ENCODE results near the gene NRP1.
A peak's percentile ranks its signal among the peaks of the same experiment; 100 is the strongest.

The NRP1 gene

DNA sequence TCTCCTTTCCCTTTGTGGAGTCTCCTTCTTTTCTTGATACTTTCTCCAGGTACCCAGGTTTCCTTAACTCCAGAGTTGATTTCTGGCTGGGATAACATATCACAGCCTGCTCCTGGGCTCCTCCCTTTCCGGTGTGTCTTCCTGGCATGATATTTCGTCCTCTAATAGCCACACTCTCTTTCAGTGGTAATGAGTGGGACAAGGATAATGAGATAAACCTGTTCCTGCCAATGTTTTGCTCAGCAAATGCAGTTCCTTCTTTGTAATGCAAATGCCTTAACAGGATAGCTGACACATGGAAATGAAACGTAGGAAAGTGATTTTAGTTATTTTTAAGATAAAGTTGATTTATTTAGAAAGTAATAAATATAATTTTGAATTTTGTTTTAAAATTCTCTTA is 168.6 kb downstream of the NRP1 start:
- DNase-seq, result no peak

DNA sequence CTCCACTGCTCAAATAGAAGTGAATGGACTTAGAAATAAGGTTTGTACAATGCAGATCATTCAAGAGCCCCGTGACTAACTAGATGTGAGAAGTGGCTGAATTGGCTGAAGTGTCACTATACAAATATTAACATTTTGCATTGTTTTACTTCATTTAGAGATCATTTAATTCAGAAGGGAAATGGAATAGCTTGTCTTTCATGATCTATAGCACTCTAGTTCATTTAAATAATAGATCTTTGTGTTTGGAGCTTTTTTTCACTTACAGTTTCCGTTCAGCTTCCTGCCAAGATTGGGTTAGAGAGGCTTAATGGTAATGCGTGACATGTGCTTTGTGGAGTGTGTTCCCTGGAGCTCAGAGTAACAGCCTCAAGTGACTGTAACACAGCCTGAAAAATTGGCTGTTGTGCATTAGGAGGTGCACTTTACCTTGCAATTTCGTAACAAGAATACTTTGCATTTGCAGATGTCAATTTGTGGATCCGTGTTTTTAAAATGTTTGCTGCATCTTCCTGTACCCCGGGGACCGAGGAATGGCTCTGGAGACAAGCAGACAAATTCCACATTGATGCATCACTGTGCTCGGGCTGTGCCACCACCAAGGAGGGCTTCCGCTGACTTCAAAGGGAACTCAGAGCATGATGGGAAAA is 170.3 kb downstream of the NRP1 start:
- DNase-seq, result no peak

DNA sequence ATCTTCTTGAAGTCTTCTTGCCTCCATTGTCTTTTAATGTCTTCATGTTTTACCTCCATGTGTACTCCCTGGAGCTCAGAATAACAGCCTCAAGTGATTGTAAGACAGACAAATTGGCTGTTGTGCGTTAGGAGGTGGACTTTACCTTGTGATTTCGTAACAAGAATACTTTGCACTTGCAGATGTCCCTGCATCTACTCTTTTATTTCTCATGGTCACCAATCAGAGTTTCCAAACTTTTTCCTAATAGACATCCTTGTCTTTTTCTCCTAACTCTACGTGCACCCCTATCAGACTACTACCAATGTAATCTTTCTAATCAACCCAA is 172.3 kb downstream of the NRP1 start:
- no peak for DNase-seq

GRCh38 chr10:33161550-33162247 is 172.8 kb downstream of the NRP1 start:
- no peak for DNase-seq

DNA sequence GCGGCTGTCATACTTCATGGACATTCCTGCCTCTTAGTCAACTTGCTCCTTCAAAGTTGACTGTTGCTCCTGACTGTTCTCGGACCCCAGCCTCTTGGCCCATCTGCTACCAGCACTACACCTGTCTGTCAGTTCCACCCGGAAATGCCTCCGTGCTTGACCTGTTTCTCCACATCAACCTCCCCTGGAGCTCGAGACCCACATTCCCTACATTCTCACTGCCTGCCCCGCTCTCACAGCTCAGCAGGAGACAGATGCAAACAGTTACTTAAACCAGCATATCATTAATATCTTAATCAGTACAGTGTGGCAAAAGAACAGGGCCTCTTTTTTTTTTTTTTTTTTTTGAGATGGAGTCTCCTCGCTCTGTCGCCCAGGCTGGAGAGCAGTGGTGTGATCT is 174.3 kb downstream of the NRP1 start:
- DNase-seq, result no peak

DNA sequence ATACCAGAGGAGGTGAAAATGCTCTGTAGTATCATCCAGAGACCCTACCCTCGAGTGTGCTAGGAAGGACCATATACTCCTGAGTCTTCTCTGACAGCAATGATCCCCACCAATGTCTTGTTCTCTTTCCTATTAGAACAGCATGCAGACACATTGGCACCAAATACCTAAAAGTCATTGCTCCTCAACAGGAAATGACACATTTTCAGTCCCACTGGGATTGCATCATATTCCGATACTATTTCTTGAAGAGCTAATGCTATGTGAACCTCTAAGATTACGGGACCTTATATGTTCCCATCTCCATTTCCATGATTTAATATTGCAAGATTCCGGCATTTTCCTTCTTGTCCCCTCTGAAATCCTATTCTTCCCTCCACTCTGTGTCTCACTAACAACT is 177.4 kb downstream of the NRP1 start:
- DNase-seq, result no peak

GRCh38 chr10:33155720-33156638 is 178.5 kb downstream of the NRP1 start:
- no peak for DNase-seq

- DNase-seq, result no peak
Observed at GRCh38 chr10:33154590-33154989, 179.9 kb downstream of the NRP1 start.

DNA sequence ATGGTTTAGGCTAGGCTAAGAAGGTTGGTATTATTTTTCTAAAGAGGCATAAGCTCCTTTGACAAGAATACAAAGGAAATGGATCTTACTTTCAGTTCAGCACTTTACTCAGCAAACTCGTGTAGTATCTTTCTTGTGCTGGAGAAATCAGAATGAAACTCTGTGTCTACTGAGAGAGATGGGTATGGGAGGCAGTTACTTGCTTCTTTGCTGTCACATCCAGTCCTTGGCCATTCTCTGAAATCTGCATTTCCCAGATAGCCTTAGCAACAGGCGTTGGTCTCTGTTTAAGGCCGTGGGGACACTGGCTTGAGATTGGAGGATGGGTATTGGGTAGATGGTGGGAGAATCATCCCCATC is 180.5 kb downstream of the NRP1 start:
- no peak for DNase-seq

DNA sequence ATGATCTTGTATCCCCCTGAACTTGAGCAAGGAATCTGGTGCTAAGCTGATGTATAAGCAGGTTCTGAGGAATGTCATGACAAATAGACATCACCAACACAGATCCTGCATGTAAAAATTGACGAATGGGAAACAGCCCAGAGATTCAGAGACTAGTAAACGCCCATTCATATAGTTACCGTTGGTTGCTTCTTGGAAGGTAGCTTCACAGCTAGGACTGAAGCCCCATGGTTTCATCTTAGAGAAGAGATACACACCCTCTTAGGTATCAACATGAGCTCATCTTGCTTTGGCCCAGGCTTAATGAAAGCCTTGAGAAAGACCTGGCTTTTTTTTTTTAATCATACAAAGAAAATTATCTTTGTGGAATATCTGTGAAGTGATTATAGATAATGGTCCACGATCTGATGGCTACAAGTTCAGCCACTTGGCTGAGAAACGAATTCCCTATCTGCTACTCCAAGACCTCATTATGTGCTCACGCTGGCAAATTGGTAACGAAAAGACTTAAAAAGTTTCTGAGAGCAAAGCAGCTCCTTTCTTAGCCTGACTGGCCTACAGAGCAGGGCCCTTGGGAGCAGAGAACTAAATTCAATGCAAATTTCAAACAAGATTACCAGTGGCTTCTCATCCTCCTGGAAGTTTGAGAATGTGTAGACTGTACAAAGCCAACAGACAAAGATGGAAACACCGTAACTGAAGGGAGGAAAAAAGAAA is 181.1 kb downstream of the NRP1 start:
- no peak for DNase-seq

GRCh38 chr10:33152750-33153149 is 181.7 kb downstream of the NRP1 start:
- DNase-seq, result no peak

GRCh38 chr10:33152146-33152545 is 182.3 kb downstream of the NRP1 start:
- no peak for DNase-seq

DNA sequence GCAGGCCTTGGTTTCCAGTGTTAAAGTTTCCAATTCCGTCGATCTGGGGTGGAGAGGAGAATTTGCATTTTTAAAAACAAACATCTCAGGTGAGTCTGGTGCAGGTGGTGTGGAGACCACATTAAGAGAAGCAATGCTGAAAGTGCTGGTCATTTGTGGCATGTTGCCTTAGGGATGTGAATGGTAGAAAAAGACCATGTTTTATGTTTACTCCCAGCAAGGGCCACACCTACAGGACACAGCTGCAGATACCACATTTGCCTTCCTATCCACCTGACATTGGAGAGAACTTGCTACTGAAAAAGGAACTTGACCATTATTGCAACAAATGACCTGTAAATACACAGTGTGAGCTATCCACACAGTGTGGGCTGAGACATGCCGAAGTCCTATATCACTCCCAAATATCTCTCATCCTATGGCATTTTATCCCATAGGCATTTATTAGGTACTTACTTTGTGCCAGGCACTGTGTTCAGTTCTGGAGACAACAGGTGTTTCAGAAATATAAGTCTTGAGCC is 183.1 kb downstream of the NRP1 start:
- DNase-seq, result no peak

DNA sequence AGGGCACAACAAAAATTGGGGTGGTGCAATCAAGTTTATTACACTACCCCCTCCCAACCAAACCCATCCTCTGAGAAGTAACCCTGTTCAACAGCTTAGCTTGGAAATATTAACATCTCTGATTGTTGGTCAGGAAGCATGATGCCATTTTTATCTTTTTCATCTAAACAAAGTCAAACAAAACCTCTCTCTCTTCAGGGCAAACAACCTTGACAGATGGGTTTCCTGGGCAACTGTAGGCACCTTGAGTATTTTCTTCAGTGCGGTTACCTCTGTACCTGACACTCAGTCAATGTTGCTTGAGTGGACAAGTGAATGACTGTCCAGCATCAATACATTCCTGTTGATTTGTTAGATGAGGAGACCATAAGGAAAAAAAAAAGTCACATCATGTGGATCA is 183.6 kb downstream of the NRP1 start:
- DNase-seq, result no peak

GRCh38 chr10:33150146-33150545 is 184.3 kb downstream of the NRP1 start:
- DNase-seq, result no peak

DNA sequence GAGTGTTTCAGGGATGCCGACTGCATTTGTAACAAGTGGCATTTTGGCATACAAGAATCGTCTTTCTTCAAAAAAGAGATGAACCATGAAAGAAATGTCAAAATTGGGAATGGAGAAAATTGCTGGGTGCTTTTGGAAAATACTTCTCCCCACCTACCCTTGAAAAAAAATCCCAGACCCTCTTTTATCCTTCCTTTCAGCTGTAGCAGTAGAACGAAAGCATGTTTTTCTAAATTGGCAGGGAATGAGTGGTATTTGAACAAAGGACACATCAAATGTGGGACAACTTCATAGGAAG is 187.5 kb downstream of the NRP1 start:
- DNase-seq, result no peak

DNA sequence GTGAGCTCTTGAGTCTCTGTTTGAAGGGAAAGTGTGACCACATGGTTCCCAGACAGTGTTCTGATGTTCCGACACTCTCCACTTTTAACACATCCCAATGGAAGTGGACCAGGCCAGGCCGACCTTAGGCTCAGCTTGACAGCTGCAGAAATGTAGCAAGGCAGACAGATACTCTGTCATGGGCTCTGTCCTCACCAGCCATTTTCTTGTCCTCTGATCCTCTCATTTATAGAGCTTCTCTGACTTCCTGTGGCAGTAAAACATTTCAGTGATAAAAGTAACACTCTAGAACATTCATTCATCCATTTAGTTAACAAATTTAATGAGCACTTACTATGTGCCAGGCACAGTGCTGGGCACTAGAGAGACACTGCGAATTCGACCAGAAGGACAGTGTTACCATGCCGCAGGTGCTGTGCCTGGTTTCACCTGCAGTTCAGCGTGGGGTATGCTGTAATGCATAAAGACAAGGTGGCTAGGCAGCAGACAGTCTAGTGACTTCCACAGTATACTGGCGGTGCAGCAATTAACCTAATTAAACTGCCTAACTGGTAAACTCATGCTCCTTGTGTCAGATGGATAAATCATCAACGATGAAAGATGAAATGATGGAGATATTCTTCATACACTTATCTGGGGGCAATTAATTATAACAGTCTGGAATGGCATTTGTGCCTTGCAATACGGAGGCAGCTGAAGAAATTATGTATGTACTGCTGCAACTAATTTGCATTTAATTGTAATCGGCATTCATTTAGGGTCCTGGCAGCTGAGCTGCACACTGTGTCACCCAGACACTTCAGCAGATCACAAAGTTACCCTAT is 188.1 kb downstream of the NRP1 start:
- no peak for DNase-seq

GRCh38 chr10:33145451-33146188 is 188.8 kb downstream of the NRP1 start:
- DNase-seq, result no peak

DNA sequence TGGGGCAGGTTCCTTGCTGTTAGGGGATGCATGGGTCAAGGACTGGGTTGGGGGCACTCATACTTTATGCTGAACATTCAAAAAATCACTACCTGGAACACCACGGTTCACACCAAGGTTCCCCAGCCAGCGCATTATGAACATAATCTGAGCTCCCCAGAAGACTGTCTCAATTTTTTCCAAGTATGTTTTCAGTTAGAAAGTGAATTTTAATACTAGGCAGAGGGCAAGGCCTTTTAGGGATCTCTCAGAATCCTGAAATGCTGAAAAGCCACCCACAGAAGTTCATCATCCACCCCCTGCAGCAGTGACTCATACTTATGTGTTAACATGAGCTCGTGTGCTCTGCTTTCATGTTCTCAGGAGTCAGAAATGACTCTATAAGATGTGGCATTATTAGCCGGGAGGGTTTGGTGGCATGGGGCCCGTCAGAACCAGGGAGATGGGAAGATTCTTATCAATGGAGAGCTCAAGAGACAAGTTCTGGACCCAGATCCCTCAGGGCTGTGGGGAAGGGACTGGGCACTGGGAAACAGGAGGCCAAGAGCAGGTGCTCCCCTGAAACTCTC is 191.2 kb downstream of the NRP1 start:
- peak; percentile 45 for DNase-seq

GRCh38 chr10:33142295-33142694 is 192.2 kb downstream of the NRP1 start:
- DNase-seq, result no peak

DNA sequence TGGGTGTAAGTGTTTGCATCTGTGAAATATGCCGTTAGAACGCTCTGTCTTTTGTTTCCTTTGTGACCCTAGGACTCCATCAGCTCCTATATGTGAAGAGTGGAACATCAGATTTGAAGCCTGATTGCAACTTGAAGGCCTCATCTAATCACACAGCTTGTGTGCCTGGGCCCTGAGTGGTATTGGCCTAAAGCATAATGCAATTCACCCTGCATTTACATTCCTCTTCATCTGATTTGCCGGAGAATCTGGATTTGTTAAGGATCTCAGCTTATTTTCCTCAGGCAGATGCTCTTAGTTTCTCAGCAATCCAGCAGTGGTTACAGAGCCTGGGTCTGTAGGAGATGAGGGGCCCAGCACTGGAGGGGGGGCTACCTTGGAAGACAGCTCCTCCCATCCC is 193.2 kb downstream of the NRP1 start:
- no peak for DNase-seq
